ENCODE measurements around the gene EIF2D. TPM values are rescaled to one million over a fixed set of nuclear protein-coding genes. Genes with fewer than 3 reads are reported as not detected.

The EIF2D gene
- total RNA-seq, 1 experiment from 2014 or later = 43.3 TPM

DNA sequence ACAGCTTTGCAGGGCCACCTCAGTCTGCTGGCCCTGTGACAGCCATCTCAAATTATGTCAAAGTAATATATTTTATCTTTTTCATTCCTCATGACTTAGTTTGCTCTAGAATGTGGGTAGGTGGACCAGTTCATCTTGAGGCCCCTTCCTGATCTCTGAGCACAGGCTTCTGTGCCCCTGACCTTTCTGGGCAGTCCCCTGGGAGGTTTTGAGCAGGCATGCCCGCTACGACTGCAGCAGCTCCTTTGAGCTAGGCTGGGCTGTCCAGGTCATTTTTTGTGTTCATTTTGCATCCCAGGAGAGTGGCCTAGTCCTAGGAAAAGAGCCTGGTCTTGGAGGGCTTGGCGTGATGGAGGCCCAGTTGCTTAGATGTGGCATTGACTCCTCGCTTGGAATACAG, 42.7 kb downstream of the EIF2D start:
- no peak for DNase-seq (ENCODE audit: low spot score)

- no peak for DNase-seq (ENCODE audit: low spot score)
Measured at GRCh38 chr1:206568779-206569352, 43.4 kb downstream of the EIF2D start.

DNA sequence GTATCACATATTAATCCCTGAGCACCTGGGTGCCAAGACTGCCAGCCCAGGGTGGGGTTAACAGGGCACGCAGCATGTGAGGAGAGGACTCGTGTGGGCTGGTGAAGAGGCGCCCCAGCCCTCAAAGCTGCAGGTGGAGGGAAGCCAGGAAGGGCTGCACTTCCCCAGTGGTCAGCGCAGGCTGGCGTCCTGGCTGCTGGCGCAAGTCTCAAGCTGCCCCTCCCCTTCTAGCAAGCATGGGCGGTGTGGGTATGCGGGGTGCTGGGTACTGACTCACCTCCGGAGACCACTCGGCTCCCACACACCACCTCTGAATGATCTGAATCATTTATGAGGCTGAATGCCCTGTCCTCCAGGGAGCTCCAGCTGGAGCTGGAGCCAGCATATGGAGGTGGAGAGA, 44.0 kb downstream of the EIF2D start:
- no peak for DNase-seq (ENCODE audit: low spot score)

- no peak for DNase-seq (ENCODE audit: low spot score)
Measured at GRCh38 chr1:206566999-206567398, 45.3 kb downstream of the EIF2D start.

DNA sequence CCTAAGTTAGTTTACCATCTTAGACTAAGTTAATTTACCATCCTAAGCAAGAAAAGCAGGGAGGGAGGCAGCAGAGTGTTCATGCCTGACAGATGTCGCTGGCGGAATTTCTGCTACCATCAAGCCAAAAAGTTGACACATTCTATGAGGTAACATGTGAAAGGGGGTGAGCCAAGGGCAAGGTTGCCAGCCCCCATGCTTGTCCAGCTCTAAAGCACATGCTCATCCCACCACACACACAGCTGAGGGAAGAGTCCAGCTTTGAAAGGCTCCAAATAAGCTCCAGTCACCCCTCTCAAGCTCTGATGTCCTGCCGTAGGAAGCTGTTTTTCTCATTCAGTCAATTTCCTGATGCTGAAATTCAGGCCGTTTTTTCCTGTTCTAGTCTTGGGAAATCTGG, 46.3 kb downstream of the EIF2D start:
- no peak for DNase-seq (ENCODE audit: low spot score)

- DNase-seq (ENCODE audit: low spot score) = no peak
Measured at GRCh38 chr1:206563367-206564207, 48.7 kb downstream of the EIF2D start.

DNA sequence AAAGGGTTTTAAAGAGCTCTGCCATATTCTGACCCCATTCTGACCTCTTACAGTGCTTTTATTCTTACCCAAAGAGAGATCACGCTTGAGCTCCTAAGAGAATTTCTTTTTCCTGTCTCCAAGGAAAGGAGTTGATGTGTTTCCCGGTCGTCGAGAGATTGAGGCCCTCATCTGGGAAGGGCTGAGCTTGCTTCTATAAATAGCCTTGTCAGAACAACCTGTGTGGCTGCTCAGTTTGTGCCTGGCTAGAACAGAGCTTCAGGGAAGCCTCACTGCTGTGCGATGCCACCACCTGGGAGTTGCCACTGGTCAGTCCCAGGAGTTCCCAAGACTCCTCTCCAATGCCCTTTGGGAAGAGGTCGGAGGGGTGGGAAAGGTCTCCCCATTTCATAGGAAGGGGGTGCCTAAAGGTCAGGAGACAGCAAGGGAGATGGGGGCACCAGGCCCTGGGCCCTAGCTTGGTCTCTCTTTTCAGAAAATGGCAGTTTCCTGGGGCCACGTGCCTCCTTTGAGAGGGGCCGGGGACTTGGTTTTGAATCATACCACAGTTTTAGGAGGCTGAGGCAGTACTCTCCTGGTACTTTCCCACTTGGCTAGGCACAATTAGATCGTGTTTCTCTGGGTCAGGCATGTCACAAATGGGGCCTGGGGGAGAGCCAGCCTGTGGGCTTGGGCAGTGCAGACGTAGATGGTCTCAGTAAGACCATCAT, 52.1 kb downstream of the EIF2D start:
- DNase-seq (ENCODE audit: low spot score) = no peak

DNA sequence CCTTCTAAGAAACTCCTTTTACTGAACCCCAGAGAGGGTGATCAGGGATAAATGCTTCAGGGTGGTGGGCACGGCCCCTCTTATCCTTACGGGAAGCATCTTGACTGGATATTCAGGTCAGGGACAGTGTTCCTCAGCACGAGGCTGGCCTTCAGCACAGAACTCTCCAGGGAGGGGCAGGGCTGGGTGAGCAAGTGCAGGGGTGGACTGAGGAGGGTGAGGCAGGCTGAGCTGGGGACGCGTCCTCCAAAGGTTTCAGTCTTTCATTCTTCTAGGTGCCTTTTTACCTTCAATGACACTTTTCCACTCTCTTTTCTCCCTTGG, 52.6 kb downstream of the EIF2D start:
- DNase-seq (ENCODE audit: low spot score) = no peak

DNA sequence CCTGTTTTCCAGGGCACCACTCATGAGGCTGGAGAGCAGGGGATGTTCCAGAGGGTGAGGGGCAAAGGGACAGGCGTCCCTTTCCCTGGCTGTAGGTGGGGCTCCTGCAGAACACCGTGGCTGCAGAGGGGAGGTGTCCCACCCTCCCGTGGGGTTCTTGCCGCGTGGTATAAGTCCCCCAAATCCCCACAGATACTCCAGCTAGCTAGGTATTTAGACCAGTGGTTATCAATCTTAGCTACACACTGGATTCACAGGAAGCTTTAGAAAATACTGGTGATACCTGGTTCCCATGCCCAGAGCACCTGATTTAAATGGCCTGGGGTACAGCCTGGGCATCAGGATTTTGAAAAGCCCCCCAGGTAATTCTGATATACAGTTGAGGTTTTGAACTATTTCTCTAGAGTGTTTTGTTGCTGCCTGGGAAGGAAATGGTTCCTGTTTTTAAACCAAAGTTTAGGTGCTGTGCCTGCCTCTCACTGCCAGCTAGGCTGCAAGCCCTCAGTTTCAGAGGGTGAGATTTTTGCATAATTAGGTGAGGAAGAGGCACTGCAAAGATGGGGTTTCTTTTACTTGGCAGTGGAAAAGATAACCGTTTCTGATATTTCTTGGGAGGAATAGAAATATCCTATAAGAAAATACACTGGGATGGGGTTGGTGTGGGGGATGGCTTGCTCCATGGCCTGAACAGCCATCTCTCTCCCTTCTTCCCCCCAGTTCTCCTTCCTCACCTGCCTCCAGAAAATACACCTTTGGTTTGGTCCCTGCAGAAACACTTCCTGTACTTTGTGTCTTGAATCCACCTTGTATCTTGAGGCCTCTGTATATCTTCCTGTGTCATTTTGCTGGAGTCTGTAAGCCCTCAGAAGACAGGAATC, 53.2 kb downstream of the EIF2D start:
- DNase-seq (ENCODE audit: low spot score) = no peak

- DNase-seq (ENCODE audit: low spot score) = peak; percentile 43
Measured at GRCh38 chr1:206557636-206558473, 54.4 kb downstream of the EIF2D start.

GRCh38 chr1:206556750-206557635, 55.3 kb downstream of the EIF2D start:
- peak; percentile 58 for DNase-seq (ENCODE audit: low spot score)

DNA sequence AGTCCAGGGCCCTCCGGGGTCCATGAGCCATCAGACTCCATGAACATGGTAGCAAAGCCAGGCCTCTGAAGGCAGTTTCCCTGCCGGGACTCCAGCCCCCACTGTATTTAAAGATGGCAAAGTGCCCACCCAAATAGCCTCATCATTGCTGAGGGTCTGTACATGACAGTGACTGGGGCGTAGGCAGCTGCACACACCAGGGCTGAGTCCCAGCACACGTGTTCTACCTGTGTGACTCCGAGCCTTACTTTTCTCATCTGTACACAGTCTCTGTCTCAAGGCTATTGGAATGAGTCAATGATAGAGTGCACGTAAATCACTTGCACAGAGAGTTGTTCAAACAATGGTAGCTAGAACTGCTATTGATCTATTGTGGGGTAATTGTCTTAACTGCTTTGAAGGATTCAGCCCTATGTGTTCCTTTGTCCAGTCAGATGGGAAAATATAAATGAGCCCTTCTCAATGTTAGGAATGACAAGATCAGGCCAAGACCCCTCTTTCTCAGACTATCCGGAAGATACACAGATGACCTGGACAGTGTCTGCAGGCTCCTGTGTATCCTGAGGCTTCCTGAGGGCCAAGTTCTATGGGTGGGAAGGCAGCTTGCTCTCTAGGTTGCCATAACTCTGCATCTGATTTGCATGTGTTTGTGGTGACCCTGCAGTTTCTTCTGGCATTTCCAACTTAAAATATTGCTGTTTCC, 56.1 kb downstream of the EIF2D start:
- no peak for DNase-seq (ENCODE audit: low spot score)

- DNase-seq (ENCODE audit: low spot score) = no peak
Measured at GRCh38 chr1:206555473-206555935, 56.8 kb downstream of the EIF2D start.

- DNase-seq (ENCODE audit: low spot score) = no peak
Measured at GRCh38 chr1:206554701-206555472, 57.4 kb downstream of the EIF2D start.

DNA sequence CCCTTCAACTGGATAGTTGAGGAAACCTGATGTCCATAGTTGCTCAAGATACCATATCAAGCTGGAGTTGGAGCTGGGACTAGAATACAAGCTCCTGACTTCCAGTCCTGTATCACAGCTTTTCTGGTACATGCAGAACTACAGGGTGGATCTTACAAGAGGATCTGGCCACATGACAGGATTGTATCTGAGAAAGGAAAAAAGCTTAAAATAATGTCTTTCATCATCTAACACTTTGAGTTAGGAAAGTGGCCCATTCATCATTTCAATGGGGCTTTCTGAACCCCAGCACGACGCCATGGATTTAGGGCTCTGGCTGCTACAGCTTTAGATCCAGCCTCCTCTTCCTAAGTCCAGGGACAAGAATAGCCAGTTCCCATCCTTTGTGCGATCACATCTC, 58.1 kb downstream of the EIF2D start:
- no peak for DNase-seq (ENCODE audit: low spot score)

- no peak for DNase-seq (ENCODE audit: low spot score)
Measured at GRCh38 chr1:206551986-206552326, 60.3 kb downstream of the EIF2D start.

DNA sequence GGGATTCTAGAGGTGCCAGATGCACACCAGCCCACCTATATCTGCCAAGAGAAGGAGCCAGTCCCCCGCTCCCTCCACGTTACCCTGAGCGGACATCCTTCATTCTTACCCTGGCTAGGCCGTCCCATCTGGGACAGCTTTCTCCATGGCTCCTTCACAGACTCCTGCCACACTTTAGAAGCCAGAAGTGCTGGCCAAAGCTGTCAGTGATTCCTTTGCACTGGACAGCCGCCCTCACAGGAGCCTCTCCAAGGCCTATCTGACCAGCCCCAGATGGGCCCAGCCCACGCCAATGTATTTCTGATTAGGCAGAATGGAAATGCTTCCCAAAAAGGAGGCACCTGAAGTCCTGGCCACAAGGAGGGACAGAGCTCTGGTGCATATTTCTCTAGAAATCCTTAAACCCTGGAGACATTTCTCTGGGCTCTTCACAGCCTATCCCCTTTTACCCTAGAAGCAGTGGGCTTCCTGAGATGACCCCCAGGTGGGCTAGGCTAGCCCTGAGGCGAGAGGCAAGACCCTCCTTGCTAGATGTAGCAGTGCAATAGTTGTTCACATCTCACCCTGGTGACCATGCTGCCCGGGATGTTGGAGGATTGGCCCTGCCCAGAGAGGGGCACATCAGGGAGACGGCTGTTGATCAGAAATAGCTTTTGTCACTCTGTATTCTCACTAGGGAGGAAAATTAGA, 60.8 kb downstream of the EIF2D start:
- no peak for DNase-seq (ENCODE audit: low spot score)

DNA sequence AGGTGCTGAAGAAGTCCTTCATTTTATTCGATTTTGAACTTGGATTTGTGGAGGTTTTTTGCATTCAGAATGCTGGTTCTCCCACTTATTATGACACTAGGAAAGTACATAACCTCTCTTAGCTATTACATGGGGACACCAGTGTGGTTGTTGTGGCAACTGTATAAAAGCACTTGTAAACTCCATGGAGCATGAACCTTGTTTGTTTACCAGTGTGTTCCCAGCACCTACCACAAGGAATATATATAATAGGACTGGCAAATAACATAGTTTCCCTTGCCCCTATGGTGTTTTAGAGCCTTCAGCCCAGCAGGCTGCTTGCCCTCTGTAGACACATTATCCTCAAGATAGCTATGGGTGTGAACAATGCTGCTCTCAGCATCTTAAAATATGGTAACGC, 61.8 kb downstream of the EIF2D start:
- DNase-seq (ENCODE audit: low spot score) = no peak
